D721Med (cell line): ENCODE results near the gene GAS7.

Experiments used
- DNase-seq: peaks from one replicate; pipeline ENCODE4 v3.0.0; 2011; ENCODE audit warnings: low spot score; ENCODE audit not compliant: insufficient read length
- FAIRE-seq: peaks from 2 replicates; lab custom pipeline; 2011; peaks lifted over from hg19 to GRCh38; lab: Jason Lieb, UNC
- TF ChIP-seq, protein P1 (sequence below): IDR thresholded peaks from 2 replicates; pipeline ENCODE4 v1.5.1; 2012; ENCODE audit warnings: mild to moderate bottlenecking, control low read depth; ENCODE audit not compliant: insufficient read depth; ENCODE audit errors: missing control alignments

Gene GAS7

DNA sequence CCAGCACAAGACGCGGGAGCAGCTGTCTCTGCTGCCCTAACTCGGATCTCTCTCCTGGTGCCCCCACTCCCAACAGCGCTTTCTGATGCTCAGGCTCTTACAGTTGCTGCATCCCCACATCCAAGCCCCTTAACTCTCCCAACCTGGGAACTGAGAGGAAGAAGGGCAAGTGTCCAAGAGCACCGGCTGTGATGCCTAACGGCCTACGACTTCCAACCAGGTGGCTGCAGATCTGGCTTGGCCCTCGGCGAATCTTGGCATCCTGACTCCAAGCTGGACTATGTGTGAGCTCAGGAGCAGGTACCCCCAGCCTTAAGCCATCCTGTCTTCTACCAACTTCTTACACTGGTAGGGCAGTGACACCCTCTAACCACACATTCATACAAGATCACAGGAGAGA lies 255.1 kb downstream of the GAS7 start:
- DNase-seq = no peak
- FAIRE-seq = no peak
- TF ChIP-seq, protein P1, sequence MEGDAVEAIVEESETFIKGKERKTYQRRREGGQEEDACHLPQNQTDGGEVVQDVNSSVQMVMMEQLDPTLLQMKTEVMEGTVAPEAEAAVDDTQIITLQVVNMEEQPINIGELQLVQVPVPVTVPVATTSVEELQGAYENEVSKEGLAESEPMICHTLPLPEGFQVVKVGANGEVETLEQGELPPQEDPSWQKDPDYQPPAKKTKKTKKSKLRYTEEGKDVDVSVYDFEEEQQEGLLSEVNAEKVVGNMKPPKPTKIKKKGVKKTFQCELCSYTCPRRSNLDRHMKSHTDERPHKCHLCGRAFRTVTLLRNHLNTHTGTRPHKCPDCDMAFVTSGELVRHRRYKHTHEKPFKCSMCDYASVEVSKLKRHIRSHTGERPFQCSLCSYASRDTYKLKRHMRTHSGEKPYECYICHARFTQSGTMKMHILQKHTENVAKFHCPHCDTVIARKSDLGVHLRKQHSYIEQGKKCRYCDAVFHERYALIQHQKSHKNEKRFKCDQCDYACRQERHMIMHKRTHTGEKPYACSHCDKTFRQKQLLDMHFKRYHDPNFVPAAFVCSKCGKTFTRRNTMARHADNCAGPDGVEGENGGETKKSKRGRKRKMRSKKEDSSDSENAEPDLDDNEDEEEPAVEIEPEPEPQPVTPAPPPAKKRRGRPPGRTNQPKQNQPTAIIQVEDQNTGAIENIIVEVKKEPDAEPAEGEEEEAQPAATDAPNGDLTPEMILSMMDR = no peak

DNA sequence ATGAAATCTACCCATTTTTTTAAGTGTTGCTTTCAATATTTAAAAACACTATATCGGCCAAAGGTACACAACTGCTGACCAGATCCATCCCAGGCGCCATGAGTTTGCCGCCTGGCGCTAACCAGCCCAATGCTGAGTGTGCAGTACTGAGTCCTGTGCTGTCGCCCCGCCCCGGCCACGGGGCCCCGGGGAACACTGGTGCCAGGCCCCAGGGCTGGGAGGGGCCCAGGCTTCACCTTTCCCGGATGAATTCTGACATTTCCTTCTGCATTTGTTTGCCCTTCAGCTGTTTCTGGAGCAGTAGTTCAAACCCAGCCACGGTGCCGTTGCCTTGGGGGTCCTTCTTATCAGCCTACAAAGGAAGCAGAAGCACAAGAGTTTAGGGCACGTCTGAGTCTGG lies 255.5 kb downstream of the GAS7 start:
- no peak for DNase-seq
- no peak for FAIRE-seq
- TF ChIP-seq, protein P1 = no peak

DNA sequence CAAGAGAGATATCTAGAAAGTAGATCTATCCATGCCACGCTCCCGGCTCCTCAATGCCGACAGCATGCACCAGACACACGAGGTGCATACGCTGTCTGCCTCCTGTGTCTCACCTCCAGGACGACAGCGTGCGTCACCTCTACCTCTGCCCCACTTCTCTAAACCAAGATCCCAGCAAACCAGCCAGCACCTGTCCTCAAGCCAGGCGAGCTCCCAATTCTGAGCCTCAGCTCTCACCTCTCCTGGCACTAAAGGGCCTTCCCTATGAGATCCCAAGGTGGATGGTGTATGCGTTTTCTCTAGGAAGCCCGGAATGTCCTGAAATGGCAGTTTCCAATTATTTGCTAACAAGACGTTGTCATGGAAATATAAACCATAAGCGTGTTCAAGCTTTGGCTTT lies 257.1 kb downstream of the GAS7 start:
- TF ChIP-seq, protein P1 = no peak
- FAIRE-seq = no peak
- no peak for DNase-seq

DNA sequence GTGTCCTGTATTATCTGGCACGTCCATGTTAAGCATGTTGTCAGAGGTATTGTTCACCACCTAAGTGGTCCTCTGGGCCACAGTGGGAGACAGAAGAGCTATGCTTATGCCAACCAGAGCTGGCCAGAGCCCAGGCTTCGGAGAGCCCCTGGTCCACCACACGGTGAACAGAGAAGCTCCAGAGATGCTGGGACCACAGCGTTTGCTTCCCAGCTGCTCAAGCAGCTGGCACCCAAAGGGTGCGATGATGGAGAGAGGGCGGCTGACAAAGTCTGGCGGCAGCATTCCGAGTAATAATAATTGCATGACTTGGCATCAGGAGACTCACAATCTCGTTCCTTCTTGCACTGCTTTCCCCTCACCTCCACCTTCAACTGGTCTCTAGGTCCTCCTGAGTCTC lies 257.6 kb downstream of the GAS7 start:
- FAIRE-seq (no peak), DNase-seq (no peak)
- TF ChIP-seq, protein P1 = no peak

DNA sequence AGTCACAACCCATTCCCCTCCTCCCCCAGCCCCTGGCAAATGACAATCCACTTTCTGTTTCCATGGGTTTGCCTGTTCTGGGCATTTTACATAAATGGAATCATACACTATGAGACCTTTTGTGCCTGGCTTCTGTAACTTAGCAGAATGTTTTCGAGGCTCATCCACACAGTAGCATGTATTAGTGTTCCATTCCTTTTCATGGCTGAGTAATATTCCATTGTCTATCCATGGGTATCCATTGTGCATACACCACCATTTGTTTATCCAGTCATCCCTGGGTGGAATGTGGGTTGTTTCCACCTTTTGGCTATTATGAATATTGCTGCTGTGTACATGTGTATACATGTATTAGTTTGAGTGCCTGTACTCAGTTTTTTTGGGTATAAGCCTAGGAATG lies 259.6 kb downstream of the GAS7 start:
- FAIRE-seq = no peak
- TF ChIP-seq, protein P1 = no peak
- DNase-seq = no peak

DNA sequence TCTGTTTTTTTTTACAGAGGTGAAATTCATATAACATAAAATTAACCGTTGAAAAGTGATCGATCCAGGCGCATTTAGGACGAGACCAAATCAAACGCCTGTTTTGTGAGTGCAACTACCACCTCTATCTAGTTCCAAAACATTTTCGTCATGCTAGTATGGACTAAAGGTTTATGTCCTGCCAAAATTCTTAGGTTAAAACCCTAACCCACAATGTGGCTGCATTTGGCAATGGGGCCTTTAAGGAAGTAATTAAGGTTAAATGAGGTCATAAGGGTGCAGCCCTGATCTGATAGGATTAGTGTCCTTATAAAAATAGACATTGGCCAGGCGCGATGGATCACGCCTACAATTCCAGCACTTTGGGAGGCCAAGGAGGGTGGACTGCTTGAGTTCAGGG lies 260.5 kb downstream of the GAS7 start:
- TF ChIP-seq, protein P1 = no peak
- no peak for DNase-seq
- FAIRE-seq = no peak

DNA sequence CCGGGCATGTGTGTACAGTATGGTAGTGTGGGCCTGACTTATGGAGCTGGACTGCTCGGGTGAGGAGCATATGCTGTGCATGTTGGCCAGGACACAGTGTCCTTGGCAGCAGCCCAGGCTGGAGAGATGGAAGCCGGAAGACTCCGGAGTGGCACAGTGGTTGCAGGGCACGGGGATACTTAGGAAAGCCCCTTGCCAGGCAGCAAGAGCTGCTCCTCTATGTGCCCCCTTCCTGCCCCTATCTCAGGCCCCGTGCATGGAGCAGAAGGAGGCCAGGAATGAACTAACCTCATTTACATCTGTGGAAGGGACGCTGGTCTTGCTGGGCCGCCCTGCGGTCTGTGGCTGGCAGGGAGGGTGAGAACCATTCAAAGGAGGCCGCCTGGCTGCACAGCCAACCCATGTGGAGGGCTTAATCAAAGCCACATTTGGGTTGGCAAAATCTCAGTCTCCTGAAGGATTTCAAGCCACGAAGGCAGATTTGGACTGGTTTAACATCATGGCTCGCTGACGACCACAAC lies 261.1 kb downstream of the GAS7 start:
- TF ChIP-seq, protein P1 = no peak
- FAIRE-seq (no peak), DNase-seq (no peak)
